Kidney (tissue), 14 donors: Measurements from ENCODE around the gene ARHGEF1. TPM values are rescaled to one million over a fixed set of nuclear protein-coding genes. Genes with fewer than 3 reads are reported as not detected.

Experiments used
- DNase-seq, 5 donors: peaks; one replicate each; pipeline ENCODE4 v3.0.0-alpha.2; 2013 to 2020
- FAIRE-seq: peaks from 2 replicates; lab custom pipeline; 2012; peaks lifted over from hg19 to GRCh38; lab: Jason Lieb, UNC
- H3K27ac ChIP-seq, 2 donors: one replicate each; pipeline ENCODE4 v1.7.0; 2013; ENCODE audit warnings: low read depth in 2 of 2, low read length in 2 of 2, inconsistent platforms in 1 of 2
- H3K27me3 ChIP-seq: one replicate; pipeline ENCODE4 v1.7.1; 2013; ENCODE audit warnings: low read length, inconsistent platforms; ENCODE audit not compliant: control insufficient read depth, insufficient read depth
- H3K36me3 ChIP-seq, 3 donors: one replicate each; pipeline versions ENCODE4 v1.7.0 to v1.7.1; 2013; ENCODE audit warnings: low read length in 3 of 3, control low read depth in 1 of 3, inconsistent platforms in 1 of 3; ENCODE audit not compliant: insufficient read depth in 3 of 3, control insufficient read depth in 2 of 3
- H3K4me1 ChIP-seq, 3 donors: one replicate each; pipeline versions ENCODE4 v1.7.0 to v1.7.1; 2013; ENCODE audit warnings: low read length in 3 of 3, inconsistent platforms in 1 of 3, low read depth in 1 of 3; ENCODE audit not compliant: control insufficient read depth in 2 of 3, insufficient read depth in 2 of 3
- H3K4me3 ChIP-seq, 3 donors: one replicate each; pipeline versions ENCODE4 v1.7.0 to v1.8.1; 2013; ENCODE audit warnings: low read length in 3 of 3, control low read depth in 1 of 3, inconsistent platforms in 1 of 3
- H3K9ac ChIP-seq, 3 donors: one replicate each; pipeline versions ENCODE4 v1.7.0 to v1.7.1; 2013; ENCODE audit warnings: low read length in 3 of 3, control low read depth in 1 of 3, inconsistent platforms in 1 of 3
- H3K9me3 ChIP-seq, 3 donors: one replicate each; pipeline versions ENCODE4 v1.7.0 to v1.7.1; 2013; ENCODE audit warnings: low read length in 3 of 3, control low read depth in 1 of 3, inconsistent platforms in 1 of 3; ENCODE audit not compliant: control insufficient read depth in 2 of 3, insufficient read depth in 1 of 3
- CTCF ChIP-seq: IDR thresholded peaks from 3 replicates; pipeline ENCODE4 v1.5.1; 2012; ENCODE audit warnings: mild to moderate bottlenecking, moderate library complexity, borderline replicate concordance; ENCODE audit not compliant: insufficient read depth; ENCODE audit errors: extremely low read depth
- intact Hi-C: fragments of 100-400 bp; cut with DNase I; formaldehyde crosslinking; loops from one replicate; pipeline ENCODE4 v1.11.1; 2022
- polyA plus RNA-seq: library from polyadenylated mRNA; stranded (reverse); fragments of 350-450 nt; fragmentation: Illumina TruSeq; extraction: RNeasy Lipid Tissue Mini Kit (QIAGEN cat#74804); gene quantifications from one replicate; pipeline ENCODE4 v1.2.3, GENCODE V29; 2014; ENCODE audit warnings: low read depth, low replicate concordance; ENCODE audit not compliant: insufficient read depth
- total RNA-seq: library from RNA; stranded (reverse); fragmentation: NEBNext Ultra II Directional; extraction: Animal tissue kit (Norgen Biotek cat#: 25700); gene quantifications from one replicate; pipeline ENCODE4 v1.2.1, GENCODE V29; 2021
- donor health status: control.
- donor health status: control.
- donor health status: control.
- donor health status: control.
- donor health status: control.
- donor health status: DM: yes; HTN: yes; CAD: no.
- donor health status: Normal renal cell carcinoma (clear cell type).

ARHGEF1 gene
- total and polyA plus RNA-seq, 2 donors from 2014 or later = 39.0 to 139 TPM

GRCh38 chr19:41895745-41896580 is 13.0 kb downstream of the ARHGEF1 start:
- Histone ChIP-seq H3K27ac (no peak overlapping the region), H3K27me3 (no peaks in the 10 kb centered on the region), H3K9me3 (no peaks in the 10 kb centered on the region), H3K4me3 (no peak overlapping the region), H3K4me1 (no peaks in the 10 kb centered on the region), H3K36me3 (peaks cover 0 to 34% (median 18%) of the 10 kb centered on the region in 3 donors), H3K9ac (no peak overlapping the region)
- intact Hi-C loops = no loop called here
- DNase-seq (no peak), FAIRE-seq (no peak)
- no peak for TF ChIP-seq CTCF

- peaks cover 0 to 36% (median 17%) of the 10 kb centered on the region in 3 donors for H3K36me3 ChIP-seq
- no peaks in the 10 kb centered on the region for H3K4me1 ChIP-seq
- DNase-seq (no peak), FAIRE-seq (no peak)
- no peak for TF ChIP-seq CTCF
- H3K4me3 ChIP-seq = no peak overlapping the region
- intact Hi-C loops = no loop called here
- H3K9ac ChIP-seq = no peak overlapping the region
- no peaks in the 10 kb centered on the region for H3K27me3 ChIP-seq
- H3K27ac ChIP-seq = no peak overlapping the region
- H3K9me3 ChIP-seq = no peaks in the 10 kb centered on the region
Measured at GRCh38 chr19:41896581-41896942, 13.6 kb downstream of the ARHGEF1 start.

DNA sequence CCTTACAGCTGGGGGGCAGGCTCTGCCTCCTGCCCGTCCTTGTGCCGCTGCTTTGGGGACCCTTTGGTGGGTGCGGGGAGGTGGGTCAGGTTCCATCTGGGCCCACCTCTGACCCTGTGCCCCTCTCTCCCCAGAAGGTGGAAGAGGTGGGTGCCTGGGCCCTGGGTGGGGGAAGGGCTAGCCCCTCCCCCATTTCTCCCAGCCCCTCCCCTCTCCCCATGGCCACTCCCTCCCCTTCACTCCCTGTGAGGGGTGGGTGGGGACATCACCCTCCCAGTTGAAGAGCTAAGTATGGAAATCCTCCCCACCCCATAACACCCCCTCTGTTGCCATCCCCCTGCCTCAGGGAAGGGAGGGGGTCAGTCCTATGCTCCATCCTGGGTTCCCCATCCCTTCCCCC is 14.2 kb downstream of the ARHGEF1 start:
- H3K9me3 ChIP-seq = no peaks in the 10 kb centered on the region
- no peak overlapping the region for H3K9ac ChIP-seq
- H3K4me3 ChIP-seq = no peak overlapping the region
- no peak for TF ChIP-seq CTCF
- no peak overlapping the region for H3K27ac ChIP-seq
- DNase-seq (no peak), FAIRE-seq (no peak)
- H3K4me1 ChIP-seq = no peaks in the 10 kb centered on the region
- intact Hi-C loops = no loop called here
- H3K36me3 ChIP-seq = peaks cover 0 to 38% (median 16%) of the 10 kb centered on the region in 3 donors
- no peaks in the 10 kb centered on the region for H3K27me3 ChIP-seq
